ENCODE measurements around the gene SENP7. TPM values are rescaled to one million over a fixed set of nuclear protein-coding genes. Genes with fewer than 3 reads are reported as not detected.

SENP7 gene
- total RNA-seq, 1 donor from 2014 or later, result 26.8 TPM

DNA sequence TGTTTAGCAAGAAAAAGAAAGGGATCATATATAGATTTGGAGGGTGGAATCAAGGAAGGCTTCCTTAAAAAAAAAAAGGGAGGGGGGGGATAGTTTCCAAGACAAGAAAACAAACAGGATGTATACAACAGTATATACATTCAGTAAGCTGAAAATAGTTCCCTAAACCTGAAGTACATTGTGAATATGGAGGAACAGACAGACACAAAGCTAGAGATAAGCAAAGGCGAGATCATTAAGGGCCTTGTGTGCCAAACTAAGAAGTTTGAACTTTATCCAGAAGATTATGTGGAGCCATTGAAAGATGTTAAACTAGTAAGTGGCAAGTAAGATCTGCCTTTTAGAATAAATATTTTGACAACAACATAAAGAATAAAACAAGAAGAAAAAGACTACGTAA lies 99.4 kb downstream of the SENP7 start:
- peak overlapping the region; percentile 14 for H3K27ac Mint-ChIP-seq (ENCODE audit: unreplicated experiment)
- peaks cover 16% of the 10 kb centered on the region for H3K36me3 Mint-ChIP-seq (ENCODE audit: low read depth)
- peaks cover 9% of the 10 kb centered on the region for H3K9me3 Mint-ChIP-seq
- DNase-seq (ENCODE audit: low read depth, low spot score), result no peak
- TF ChIP-seq, protein P1, sequence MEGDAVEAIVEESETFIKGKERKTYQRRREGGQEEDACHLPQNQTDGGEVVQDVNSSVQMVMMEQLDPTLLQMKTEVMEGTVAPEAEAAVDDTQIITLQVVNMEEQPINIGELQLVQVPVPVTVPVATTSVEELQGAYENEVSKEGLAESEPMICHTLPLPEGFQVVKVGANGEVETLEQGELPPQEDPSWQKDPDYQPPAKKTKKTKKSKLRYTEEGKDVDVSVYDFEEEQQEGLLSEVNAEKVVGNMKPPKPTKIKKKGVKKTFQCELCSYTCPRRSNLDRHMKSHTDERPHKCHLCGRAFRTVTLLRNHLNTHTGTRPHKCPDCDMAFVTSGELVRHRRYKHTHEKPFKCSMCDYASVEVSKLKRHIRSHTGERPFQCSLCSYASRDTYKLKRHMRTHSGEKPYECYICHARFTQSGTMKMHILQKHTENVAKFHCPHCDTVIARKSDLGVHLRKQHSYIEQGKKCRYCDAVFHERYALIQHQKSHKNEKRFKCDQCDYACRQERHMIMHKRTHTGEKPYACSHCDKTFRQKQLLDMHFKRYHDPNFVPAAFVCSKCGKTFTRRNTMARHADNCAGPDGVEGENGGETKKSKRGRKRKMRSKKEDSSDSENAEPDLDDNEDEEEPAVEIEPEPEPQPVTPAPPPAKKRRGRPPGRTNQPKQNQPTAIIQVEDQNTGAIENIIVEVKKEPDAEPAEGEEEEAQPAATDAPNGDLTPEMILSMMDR (conservative IDR thresholded peaks at IDR 0.05), result no peak
- H3K4me1 Mint-ChIP-seq, result no peaks in the 10 kb centered on the region
- H3K27me3 Mint-ChIP-seq (ENCODE audit: low read depth), result no peaks in the 10 kb centered on the region
- no peak overlapping the region for H3K4me3 Mint-ChIP-seq

DNA sequence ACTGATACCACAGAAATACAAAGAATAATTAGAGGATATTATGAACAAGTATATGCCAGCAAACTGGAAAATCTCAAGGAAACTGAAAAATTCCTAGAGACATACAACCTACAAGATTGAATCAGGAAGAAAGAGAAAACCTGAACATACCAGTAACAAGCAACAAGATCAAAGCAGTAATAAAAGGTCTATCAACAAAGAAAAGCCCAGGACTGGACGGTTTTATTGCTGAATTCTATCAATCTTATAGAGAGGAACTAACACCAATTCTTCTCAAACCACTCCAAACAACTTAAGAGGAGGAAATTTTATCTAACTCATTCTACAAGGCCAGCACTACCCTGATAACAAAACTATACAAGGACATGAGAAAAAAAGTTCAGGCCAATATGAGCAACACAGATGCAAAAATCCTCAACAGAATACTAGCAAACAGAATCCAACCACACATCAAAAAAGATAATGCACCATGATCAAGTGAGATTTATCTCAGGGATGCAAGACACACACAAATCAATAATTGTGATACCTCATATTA lies 121.5 kb downstream of the SENP7 start:
- Mint-ChIP-seq H3K9me3 (peaks cover 36% of the 10 kb centered on the region), H3K27me3 (ENCODE audit: low read depth) (no peaks in the 10 kb centered on the region), H3K4me3 (no peak overlapping the region), H3K36me3 (ENCODE audit: low read depth) (peaks cover 57% of the 10 kb centered on the region), H3K4me1 (no peaks in the 10 kb centered on the region), H3K27ac (ENCODE audit: unreplicated experiment) (no peak overlapping the region)
- TF ChIP-seq, protein P1 (conservative IDR thresholded peaks at IDR 0.05), result no peak
- no peak for DNase-seq (ENCODE audit: low read depth, low spot score)

DNA sequence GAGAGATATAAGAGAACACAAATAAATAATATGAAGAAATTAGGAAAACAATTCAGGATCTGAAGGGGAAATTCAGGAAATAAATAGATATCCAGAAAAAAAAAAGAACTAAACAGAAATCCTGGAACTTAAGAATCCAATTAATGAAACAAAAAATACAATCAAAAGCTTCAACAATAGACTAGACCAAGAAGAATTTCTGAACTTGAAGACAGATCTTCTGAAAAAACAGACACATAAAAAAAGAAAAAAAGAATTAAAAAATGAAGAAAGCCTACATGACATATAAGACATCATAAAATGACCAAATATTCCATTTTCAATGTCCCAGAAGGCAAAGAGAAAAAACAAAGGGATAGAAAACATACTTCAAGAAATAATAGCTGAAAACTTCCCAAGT lies 124.3 kb downstream of the SENP7 start:
- TF ChIP-seq, protein P1 (conservative IDR thresholded peaks at IDR 0.05), result no peak
- H3K4me3 Mint-ChIP-seq, result no peak overlapping the region
- H3K36me3 Mint-ChIP-seq (ENCODE audit: low read depth), result peaks cover 41% of the 10 kb centered on the region
- DNase-seq (ENCODE audit: low read depth, low spot score), result no peak
- no peaks in the 10 kb centered on the region for H3K4me1 Mint-ChIP-seq
- no peaks in the 10 kb centered on the region for H3K27me3 Mint-ChIP-seq (ENCODE audit: low read depth)
- H3K9me3 Mint-ChIP-seq, result peaks cover 24% of the 10 kb centered on the region
- H3K27ac Mint-ChIP-seq (ENCODE audit: unreplicated experiment), result no peak overlapping the region

DNA sequence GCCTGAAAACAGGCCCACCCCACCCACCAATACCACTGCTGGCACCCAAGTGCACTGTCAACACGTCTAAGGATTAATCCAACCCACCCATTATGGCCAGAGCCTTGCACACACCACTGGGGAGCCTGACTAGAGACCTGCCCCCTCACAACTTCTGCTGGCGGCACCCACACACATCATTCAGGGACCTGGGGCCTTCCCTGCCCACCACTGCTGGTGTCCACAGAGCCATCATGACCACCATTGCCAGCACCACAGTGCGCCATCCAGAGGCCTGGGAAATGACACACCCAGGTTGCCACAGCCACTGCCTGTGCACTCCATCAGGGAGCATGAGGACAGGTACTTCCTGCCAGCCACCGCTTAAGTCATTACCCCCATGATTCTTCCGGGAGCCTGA lies 125.7 kb downstream of the SENP7 start:
- Mint-ChIP-seq H3K4me3 (no peak overlapping the region), H3K27me3 (ENCODE audit: low read depth) (no peaks in the 10 kb centered on the region), H3K9me3 (peaks cover 20% of the 10 kb centered on the region), H3K36me3 (ENCODE audit: low read depth) (peaks cover 32% of the 10 kb centered on the region), H3K4me1 (no peaks in the 10 kb centered on the region), H3K27ac (ENCODE audit: unreplicated experiment) (no peak overlapping the region)
- no peak for DNase-seq (ENCODE audit: low read depth, low spot score)
- TF ChIP-seq, protein P1 (conservative IDR thresholded peaks at IDR 0.05), result no peak

DNA sequence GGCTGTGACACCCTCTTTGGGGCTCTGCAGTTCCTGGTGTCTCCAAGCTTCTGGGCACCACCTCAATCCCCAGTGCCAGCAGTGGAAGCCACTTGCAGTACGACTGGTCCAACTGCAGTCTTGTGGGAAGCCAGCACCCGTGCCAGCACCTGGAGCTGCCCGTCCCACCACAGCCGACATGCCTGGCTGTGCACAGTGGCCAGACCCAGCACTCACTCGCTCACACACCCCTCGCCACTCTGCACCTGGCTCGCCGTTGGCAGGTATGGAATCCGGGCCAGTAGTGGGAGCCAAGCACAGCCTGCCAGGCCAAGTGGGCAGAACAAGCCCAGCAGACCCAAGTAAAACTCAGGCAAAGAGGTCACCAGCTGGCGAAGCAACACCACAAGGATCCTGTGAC lies 128.6 kb downstream of the SENP7 start:
- H3K27me3 Mint-ChIP-seq (ENCODE audit: low read depth), result no peaks in the 10 kb centered on the region
- no peak for DNase-seq (ENCODE audit: low read depth, low spot score)
- H3K4me3 Mint-ChIP-seq, result no peak overlapping the region
- TF ChIP-seq, protein P1 (conservative IDR thresholded peaks at IDR 0.05), result no peak
- peaks cover 17% of the 10 kb centered on the region for H3K36me3 Mint-ChIP-seq (ENCODE audit: low read depth)
- H3K9me3 Mint-ChIP-seq, result peaks cover 9% of the 10 kb centered on the region
- H3K27ac Mint-ChIP-seq (ENCODE audit: unreplicated experiment), result no peak overlapping the region
- H3K4me1 Mint-ChIP-seq, result no peaks in the 10 kb centered on the region

All from neural crest cell (in vitro differentiated cells).